ENCODE measurements around the gene PLAU. TPM values are rescaled to one million over a fixed set of nuclear protein-coding genes. Genes with fewer than 3 reads are reported as not detected.
"Not testable (repeated sequence)": the region's sequence is repeated elsewhere in the genome, so short reads cannot be mapped to it uniquely, and the experiment has no call there.

The PLAU gene
- total RNA-seq, 1 donor from 2014 or later = 1.6 TPM

- DNase-seq (ENCODE audit: low read depth in 2 of 2) = no peak
These were observed 9.2 kb downstream of the PLAU start for GRCh38 chr10:73920089-73920488.

DNA sequence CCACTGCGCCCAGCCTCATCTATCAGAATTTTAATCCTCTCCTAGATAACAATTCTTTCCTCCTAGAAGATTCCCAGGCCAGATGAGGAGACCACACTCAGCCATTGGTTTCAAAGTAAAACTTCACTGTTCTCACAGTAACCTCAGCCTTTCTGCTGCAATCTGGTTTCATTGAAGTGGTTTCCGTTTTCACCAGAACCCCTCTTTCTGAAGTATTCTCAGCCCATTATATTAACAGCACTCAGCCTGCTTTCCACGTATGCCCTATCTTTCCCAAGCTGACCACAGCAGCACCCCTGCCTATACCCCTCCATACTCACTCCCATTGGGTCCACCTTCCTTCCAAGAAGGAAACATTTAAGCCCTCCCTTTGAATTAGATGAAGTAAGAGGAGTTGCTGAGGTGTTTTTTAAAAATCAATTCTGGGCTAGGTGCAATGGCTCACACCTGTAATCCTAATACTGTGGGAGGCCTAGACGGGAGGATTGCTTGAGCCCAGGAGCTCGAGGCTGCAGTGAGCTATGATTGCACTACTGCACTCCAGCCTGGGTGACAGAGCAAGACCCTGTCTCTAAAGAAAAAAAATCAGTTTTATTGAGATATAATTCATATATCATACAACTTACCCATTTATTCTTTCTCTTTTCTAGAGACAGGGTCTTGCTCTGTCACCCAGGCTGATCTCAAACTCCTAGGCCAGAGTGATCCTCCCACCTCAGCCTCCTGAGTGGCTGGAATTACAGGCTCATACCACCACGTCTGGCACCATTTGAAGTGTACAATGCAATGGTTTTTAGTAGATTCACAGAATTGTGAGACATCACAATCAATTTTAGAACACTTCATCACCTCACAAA, 11.3 kb downstream of the PLAU start:
- DNase-seq (ENCODE audit: low read depth in 2 of 2) = no peak

DNA sequence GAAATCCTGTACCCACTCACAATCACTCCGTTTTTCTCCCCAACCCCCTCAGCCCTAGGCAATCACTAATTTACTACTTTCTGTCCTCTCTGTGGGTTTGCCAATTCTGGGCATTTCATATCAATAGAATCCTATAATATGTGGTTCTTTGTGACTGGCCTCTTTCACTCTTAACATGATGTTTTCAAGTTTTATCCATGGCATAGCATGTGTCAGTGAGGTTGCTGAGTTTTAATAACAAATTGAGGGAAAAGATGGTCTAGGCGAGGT, 11.9 kb downstream of the PLAU start:
- no peak for DNase-seq (ENCODE audit: low read depth in 2 of 2)

DNA sequence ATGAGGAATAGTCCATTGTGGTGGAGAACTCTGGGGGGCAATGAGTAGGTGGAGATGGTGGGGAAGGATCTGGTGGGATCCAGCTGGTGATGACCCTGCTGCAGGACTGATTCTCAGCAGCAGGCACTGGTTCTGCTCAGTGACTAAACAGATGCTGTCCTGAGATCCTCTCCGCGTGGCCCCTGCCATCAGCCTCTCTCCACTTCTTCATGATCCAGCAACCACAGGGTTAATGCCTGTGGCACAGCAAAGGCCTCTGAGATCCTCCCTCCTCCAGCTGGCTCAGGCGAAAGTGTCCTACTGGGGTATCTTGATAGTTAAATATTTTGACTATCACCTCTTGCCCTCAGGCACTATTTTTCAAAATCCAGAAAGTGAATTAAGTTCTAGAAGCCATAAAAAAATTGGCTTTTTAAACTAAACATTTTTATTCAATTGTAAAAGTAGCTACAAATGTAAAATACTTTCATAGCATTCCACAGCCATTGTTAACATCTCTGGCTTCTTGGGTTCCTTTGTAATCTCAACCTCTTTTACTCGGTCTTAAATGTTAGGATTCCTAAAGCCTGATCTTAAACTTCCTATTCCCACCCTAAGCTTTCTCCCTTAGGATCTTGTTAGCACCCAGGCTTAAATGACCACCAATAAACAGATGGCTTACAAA, 13.1 kb downstream of the PLAU start:
- no peak for DNase-seq (ENCODE audit: low read depth in 2 of 2)

DNA sequence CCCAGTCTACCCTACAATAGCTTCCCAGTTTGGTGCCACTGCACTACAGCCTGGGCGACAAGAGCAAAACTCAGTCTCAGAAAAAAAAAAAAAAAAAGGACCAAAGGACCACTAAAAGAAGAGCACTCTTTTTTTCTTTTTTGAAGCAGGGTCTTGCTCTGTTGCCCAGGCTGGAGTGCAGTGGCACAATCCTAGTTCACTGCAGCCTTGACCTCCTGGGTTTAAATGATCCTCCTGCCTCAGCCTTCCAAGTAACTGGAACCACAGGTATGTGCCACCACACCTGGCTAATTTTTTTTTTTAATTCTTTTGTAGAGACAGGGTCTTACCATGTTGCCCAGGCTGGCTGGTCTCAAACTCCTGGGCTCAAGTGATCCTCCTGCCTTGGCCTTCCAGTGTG, 14.0 kb downstream of the PLAU start:
- DNase-seq (ENCODE audit: low read depth in 2 of 2) = no peak

GRCh38 chr10:73925539-73925938, 14.6 kb downstream of the PLAU start:
- no peak for DNase-seq (ENCODE audit: low read depth in 2 of 2)

- no peak for DNase-seq (ENCODE audit: low read depth in 2 of 2)
These were observed 15.3 kb downstream of the PLAU start for GRCh38 chr10:73926152-73926764.

DNA sequence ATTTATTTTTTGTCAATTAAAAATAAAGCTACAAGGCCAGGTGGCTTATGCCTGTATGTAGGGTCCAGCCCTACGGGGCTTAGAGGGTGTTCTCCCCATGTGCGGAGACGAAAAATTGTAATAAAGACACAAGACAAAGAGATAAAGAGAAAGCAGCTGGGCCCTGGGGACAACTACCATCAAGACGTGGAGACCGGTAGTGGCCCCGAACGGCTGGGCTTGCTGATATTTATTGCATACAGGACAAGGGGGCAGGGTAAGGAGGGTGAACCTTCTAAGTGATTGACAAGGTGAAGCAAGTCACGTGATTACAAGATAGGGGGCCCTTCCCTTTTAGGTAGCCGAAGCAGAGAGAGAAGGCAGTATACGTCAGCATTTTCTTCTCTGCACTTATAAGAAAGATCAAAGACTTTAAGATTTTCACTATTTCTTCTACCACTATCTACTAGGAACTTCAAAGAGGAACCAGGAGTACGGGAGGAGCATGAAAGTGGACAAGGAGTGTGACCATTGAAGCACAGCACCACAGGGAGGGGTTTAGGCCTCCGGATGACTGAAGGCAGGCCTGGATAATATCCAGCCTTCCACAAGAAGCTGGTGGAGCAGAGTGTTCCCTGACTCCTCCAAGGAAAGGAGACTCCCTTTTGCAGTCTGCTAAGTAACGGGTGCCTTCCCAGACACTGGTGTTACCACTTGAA, 19.8 kb downstream of the PLAU start:
- DNase-seq (ENCODE audit: low read depth in 2 of 2) = not testable (repeated sequence)

DNA sequence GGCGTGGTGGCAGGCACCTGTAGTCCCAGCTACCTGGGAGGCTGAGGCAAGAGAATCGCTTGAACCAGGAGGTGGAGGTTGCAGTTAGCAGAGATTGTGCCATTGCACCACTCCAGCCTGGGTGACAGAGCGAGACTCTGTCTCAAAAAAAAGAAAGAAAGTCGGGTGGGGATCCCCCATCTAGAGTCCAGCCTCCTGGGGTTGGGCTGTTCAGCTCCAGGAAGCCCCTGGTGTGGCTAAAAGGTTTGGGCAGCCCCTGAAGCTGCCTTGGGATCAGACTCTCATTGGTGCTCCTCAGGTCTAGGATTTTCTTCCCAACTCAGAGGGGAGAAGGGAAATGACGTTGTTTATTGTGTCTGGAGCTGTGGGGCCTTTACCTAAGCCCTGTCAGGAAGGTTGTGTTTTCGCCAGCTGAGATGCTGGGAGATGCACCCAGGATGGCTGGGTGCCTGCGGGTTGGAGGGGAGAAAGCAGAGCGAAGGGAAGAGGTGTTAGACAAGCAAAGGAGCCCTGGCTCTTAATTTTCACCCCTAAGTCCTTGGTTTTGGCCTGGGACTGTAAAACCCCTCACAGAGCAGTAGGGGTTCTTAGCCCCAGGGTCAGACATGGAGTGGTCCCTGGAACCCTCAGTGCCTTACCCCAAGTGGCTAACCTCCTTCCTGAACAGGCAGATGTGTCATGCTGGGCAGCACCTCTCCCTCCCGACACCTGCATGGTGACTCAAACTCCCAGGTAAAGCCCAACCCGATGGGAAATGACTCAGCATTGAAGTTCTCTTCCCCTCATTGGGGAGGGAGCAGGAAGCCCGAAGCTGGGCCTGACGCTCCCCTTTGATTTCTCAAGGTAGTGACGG, 21.1 kb downstream of the PLAU start:
- DNase-seq (ENCODE audit: low read depth in 2 of 2) = peak in 1 of 2 donors; percentile 42

DNA sequence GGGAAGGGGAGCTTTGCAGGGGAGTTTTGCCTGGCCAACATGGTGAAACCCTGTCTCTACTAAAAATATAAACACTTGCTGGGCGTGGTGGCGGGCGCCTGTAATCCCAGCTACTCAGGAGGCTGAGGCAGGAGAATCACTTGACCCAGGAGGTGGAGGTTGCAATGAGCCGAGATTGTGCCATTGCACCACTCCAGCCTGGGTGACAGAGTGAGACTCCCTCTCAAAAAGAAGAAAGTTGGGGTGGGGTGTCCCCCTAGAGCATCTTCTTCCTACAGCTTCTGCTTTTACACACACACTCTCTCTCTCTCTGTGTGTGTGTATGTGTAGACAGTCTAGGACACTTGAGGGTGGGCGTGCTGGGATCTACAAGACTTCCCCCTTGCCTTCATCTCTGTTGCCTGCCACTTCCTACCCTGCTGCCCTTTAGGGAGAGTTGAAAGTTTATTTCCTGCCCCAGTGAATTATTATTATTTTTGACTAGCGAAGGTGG, 21.7 kb downstream of the PLAU start:
- DNase-seq (ENCODE audit: low read depth in 2 of 2) = no peak

DNA sequence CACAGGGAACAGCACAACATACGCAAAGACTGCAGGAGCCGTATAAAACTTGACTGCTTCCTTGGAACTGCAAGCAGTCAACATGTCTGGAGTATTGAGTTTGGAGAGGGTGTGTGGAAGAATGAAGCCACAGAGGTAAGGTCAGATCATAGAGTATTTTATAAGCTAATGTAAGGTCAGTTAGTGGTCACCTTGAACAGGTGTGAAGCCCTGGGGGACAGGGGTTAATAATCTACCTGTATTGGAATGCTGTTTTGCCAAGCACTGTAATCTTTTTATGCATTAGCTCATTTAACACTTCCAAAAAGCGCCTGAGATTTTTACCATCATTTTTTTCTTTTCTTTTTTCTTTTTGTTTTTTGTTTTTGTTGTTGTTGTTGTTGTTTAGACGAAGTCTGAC, 23.1 kb downstream of the PLAU start:
- DNase-seq (ENCODE audit: low read depth in 2 of 2) = no peak

- no peak for DNase-seq (ENCODE audit: low read depth in 2 of 2)
These were observed 25.0 kb downstream of the PLAU start for GRCh38 chr10:73935895-73936294.

DNA sequence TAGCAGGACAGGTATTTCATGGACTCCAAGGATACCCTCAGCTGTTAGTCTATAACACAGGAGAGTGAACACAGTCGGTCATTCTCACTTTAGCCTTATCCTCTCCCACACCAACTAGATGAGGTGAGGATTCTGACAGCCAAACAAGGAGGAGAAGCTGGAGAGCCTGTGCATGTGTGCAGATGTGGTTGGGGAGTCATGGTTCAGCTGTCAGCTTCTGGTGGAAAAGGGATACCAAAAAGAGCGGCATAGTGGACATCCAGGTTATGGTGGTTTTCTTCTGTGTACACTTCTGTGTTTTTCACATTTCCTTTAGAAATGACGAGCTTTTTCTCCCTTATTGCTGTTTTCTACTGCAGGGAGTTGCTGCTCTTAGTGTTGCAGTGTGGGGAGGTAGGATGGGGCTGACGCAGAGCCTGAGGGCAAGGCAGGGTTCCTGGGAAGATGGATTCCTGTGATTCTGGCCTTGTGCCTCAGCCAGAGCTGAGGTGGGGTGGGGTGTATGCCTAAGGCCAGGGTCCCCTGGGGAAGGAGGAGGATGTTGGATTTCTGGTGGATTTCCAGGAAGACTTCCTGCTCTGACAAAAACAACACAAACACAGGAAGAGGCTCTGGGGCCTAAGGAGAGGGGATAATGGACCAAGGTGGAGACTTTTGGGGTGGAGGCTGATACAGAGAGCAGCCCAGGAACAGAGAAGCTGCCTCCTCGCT, 26.6 kb downstream of the PLAU start:
- no peak for DNase-seq (ENCODE audit: low read depth in 2 of 2)

DNA sequence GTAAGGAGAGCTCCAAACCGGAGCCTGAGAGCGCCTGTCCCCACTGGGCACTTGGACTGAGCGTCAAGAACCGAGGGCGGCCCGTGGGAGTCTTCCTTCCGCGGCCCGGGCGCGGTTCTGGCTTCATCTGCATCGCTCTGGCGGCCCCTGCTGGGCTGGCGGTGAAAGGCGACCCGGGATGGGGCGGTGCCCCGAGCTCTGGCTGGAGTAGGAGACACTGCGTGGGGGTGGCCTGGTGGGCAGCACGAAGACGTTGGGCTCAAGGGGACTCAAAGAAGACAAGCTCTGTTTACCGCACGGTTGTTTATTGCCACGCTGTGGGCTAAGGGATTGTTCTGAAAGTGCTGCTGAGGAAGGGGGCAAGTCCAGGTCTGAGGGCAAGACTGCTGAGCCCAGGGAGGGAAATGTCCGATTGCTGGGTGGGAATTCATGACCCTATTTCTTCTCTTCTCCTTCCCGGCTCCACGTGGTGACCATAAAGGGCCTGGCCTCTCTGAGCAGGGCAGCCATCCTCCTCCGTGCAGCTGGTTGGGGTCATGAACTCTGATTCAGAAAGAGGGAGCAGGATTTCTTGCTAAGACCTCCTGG, 29.8 kb downstream of the PLAU start:
- DNase-seq (ENCODE audit: low read depth in 2 of 2) = peak; percentile 71 to 73

GRCh38 chr10:73941300-73941699, 30.4 kb downstream of the PLAU start:
- no peak for DNase-seq (ENCODE audit: low read depth in 2 of 2)

- DNase-seq (ENCODE audit: low read depth in 2 of 2) = no peak
These were observed 33.6 kb downstream of the PLAU start for GRCh38 chr10:73944356-73945100.

- no peak for DNase-seq (ENCODE audit: low read depth in 2 of 2)
These were observed 35.6 kb downstream of the PLAU start for GRCh38 chr10:73946253-73947145.

- DNase-seq (ENCODE audit: low read depth in 2 of 2) = no peak
These were observed 38.2 kb downstream of the PLAU start for GRCh38 chr10:73948947-73949633.

Measured in lung microvascular endothelial cell (primary cell).